SW 1271 (cell line): ENCODE results near the gene LEAP2.
A peak's percentile ranks its signal among the peaks of the same experiment; 100 is the strongest.
"Not testable (repeated sequence)": the region's sequence is repeated elsewhere in the genome, so short reads cannot be mapped to it uniquely, and the experiment has no call there.

ENCODE experiments used
- DNase-seq, 2 experiments: peaks; one replicate each; lab custom pipeline; 2025; lab: John Stamatoyannopoulos, UW

The LEAP2 gene

GRCh38 chr5:132840896-132841295 is 32.6 kb upstream of the LEAP2 start:
- no peak for DNase-seq

DNA sequence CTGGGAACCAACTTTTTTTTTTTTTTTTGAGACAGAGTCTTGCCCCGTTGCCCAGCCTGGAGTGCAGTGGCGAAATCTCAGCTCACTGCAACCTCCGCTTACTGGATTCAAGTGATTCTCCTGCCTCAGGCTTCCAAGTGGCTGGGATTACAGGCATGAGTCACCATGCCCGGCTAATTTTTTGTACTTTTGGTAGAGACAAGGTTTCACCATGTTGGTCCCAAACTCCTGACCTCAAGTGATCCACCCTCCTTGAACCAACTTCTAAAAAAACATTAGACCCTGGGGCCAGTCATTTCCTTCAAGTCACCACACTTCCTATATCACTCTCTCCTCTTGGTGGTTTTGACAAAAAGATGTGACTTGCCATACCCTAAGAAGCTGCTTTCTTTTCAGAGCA is 32.2 kb upstream of the LEAP2 start:
- DNase-seq: no peak

GRCh38 chr5:132848270-132848669 is 25.2 kb upstream of the LEAP2 start:
- no peak for DNase-seq

- no peak for DNase-seq
Observed at GRCh38 chr5:132849347-132849746, 24.1 kb upstream of the LEAP2 start.

- no peak for DNase-seq
Observed at GRCh38 chr5:132850066-132850465, 23.4 kb upstream of the LEAP2 start.

DNA sequence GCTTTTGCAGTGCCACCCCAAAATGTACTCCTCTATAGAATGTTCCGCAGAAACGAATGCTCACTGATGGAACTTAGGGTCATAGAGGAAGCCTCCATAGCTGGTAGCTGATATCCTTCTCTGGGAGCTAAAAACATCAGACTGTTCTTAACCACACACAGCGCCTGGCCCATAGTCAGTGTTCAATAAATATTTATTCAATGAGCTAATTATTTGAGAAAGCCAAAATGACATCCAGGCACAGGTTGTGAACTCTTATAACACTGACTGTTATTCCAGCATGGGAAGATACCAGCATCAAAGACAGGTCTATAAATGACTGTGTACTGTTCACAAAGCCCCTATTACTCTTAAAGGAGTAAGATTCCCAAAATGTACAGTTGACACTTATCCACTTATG is 20.1 kb upstream of the LEAP2 start:
- no peak for DNase-seq

GRCh38 chr5:132853790-132854189 is 19.7 kb upstream of the LEAP2 start:
- DNase-seq: no peak

DNA sequence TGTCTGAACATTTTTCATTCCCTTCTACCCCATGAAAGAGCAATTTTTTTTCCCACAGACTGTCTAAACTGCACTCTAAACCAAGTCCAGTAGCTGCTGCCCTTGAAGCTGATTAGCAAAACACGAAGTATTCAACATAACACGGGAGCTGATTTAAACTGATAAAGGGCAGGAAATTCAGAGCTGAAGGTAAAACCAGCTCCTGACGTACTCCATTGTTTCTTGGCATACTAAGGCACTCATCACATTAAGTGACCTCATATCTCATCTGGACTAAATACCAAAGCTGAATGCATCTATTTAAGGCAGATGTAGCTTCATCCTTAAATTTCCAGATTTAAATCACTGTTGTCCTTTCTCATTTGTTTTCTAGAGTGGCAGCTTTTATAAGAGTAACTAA is 19.2 kb upstream of the LEAP2 start:
- no peak for DNase-seq

- DNase-seq: not testable (repeated sequence)
Observed at GRCh38 chr5:132854992-132855391, 18.5 kb upstream of the LEAP2 start.

GRCh38 chr5:132856011-132856410 is 17.5 kb upstream of the LEAP2 start:
- no peak for DNase-seq

GRCh38 chr5:132859889-132860437 is 13.5 kb upstream of the LEAP2 start:
- DNase-seq: no peak

- no peak for DNase-seq
Observed at GRCh38 chr5:132860742-132861141, 12.7 kb upstream of the LEAP2 start.

DNA sequence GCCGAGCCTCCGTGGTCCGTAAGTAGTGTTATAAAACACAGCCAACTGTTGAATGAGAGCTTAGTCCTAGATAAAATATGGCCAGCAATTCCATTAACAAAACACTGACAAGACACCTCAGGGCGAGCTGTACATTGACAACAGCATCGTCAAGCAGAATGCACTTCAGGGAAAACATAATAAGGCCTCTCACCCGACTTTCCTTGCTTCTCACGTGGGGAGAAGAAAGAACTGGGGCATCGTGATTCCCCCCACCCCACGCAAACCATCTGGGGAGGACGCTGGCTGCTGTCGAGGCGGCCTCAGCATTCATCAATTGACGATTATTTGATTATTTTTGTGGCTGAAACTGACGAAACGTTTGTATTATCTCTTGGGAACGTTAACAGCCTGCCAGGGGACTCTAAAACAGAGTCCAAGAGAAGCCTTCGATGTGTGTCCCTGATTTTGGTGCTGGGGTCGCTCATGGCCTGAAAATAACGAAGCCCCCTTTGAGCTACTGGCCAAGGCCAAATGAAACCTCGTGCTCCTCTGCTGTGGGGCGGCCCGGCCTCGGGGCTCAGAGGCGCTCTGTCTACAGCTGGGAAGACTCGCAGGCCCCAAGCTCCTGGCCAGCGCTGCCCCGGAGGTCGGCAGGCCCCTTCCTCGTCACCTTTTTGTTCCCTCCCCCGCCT is 7.7 kb upstream of the LEAP2 start:
- no peak for DNase-seq

- DNase-seq: peak; percentile 100
Observed at GRCh38 chr5:132866342-132867045, 7.0 kb upstream of the LEAP2 start, which contains the start of the genes GDF9 and UQCRQ. Gene GDF9 (minus strand): TSS chr5:132866469. CDS start chr5:132864533, 1,936 bp downstream. Gene UQCRQ (plus strand): TSS chr5:132866642. CDS start chr5:132866882, 240 bp downstream.

- no peak for DNase-seq
Observed at GRCh38 chr5:132867046-132867451, 6.4 kb upstream of the LEAP2 start.

DNA sequence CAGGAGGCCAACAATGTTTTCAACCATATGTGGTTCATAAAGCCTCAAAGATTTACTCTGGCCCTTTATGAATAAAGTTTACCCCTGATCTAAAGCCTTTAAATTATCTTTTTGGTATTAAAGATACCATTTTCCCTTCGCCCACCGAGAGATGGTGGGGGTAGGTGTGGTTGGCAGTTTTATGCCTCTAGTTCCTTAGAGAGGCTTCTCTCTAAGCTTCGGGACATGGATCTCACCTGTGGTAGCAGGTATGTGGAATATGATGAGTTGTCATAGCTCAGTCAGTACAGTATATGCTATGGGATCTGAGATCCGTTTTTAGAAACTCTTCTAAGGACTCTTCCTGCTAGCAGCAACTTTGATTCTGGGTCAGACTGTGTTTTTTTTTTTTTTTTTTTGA is 4.7 kb upstream of the LEAP2 start:
- DNase-seq: no peak

- DNase-seq: no peak
Observed at GRCh38 chr5:132870801-132871200, 2.7 kb upstream of the LEAP2 start.

DNA sequence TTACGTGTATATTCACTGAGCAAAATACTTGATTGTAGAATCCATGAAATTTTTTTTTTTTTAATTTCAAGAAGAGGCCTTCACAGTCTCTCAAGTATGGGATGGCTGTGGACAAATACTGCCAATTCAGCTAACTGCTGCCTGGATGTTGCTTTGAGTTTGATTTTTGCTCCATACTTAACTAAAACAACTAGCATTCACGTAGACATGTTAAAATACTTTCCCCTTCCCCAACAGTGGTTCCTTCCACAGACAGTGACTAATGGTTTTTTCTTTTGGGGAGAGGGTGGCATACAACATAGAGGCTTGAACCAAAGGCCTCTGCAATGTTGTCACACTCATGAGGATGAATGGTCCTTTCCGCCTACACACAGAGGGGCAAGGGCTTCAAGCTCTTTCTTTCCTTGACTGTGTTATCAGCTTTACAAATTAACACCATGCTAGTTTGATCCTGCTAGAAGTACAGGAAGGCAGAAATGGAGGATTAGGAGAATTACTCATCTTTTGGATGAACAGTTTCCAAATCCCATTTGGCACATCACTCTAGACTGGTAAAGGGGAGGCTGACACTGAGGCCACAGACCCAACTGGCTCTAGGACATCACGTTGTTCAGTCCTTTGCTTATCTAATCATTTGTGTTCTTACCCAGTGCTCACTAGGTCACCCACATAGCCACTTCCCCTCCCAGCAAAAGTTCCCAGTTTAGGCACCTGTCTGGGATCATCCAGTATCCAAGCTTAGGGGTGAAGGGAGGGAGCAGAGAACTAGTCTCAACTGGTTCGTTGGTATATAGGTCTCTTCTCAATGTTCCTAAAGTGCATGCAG is 1.8 kb upstream of the LEAP2 start:
- DNase-seq: no peak

DNA sequence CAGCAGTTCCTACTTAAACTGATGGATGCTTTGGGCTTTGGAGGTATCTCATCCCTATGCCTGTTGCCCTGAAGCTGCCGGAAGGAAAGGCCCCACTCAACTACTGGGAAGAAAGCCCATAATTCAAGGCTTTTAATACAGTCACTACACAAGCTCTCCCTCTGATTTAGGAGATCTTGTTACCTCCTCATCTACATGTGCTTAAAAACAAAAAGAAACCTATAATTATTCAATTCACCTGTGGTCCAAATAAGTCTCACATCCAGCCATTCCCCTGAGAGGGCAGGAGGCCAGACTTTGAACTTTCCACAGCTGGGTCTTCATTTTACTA is 715 bp upstream of the LEAP2 start:
- DNase-seq: no peak

DNA sequence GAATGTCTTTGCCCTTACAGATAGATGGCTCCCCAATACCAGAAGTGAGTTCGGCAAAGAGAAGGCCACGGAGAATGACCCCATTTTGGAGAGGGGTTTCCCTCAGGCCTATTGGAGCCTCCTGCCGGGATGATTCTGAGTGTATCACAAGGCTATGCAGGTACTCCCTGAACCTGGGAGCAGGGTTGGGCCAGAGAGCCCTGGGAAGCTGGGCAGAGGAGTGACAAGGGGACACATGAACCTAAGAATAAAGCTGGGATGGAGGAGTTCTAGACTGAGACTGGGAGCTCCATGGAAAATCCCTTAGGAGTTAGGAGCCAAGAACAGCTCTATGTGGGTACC is 433 bp downstream of the LEAP2 start:
- DNase-seq: no peak

DNA sequence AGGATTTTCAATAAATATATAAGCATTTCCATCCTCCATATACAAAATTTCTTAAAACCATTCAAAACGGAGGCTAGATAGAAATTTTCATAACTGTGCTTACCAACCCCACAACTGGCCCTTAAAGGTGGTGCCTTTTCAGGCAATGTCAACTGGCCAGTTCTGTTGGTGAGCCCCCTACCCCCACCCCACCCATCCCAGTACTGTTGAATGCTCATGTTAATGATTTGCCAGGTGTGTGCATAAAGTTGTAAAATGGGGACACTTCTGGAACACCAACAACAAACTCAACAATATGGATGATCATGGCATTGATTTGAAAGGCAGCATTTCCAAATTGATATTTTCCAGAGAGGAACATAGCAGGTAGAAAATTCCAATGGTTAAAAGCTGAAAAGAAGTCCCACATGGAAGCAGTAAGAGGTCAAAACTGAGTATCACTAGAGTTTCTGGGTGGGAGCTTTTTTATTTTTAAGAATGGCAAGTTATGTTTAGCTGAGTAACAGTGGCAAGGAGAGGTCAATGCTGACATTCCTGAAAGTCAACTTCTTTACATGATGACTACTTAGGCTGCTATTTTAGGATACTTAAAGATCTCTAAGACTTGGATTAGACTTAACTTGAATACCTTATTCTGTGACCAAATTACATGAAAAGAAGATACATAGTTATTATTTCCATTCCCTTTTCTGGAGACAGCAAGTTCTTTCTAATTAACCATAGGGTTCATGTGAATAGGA is 2.7 kb downstream of the LEAP2 start:
- DNase-seq: no peak

DNA sequence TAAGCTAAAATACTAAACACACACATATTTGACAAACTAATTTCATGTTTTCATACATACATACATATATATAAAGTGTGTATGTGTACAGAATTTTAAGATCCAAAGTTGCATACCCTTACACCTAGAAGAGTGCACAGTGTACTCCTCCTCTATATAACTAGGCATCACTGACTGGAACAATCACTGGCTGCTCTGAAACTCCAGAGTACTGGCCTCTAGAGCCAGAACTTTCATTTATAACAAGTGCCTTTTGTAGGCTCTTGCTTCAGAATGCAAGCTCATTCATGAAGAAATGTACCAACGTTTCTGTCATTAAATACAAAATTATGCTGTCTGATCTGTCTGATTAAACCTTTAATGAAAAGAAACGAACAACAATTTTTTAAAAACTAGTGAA is 4.0 kb downstream of the LEAP2 start:
- DNase-seq: no peak
